GM19025 (cell line): ENCODE data around the gene TNS1.

Source experiments
- ATAC-seq: cut with Tn5 transposase; IDR thresholded peaks from one replicate; pipeline ENCODE4 v1.9.1; 2021; ENCODE audit warnings: mild to moderate bottlenecking, low read depth, moderate library complexity; ENCODE audit not compliant: unreplicated experiment

TNS1 gene

GRCh38 chr2:217902379-217903141 lies 100.2 kb downstream of the TNS1 start:
- ATAC-seq: no peak

GRCh38 chr2:217901835-217902378 lies 100.9 kb downstream of the TNS1 start:
- no peak for ATAC-seq

- no peak for ATAC-seq
Observed at GRCh38 chr2:217901400-217901799, 101.4 kb downstream of the TNS1 start.

- ATAC-seq: no peak
Observed at GRCh38 chr2:217900780-217901360, 101.9 kb downstream of the TNS1 start.

GRCh38 chr2:217900010-217900779 lies 102.6 kb downstream of the TNS1 start:
- ATAC-seq: no peak

GRCh38 chr2:217899231-217900009 lies 103.4 kb downstream of the TNS1 start:
- ATAC-seq: no peak

GRCh38 chr2:217897816-217898806 lies 104.7 kb downstream of the TNS1 start:
- no peak for ATAC-seq

- ATAC-seq: no peak
Observed at GRCh38 chr2:217897091-217897715, 105.6 kb downstream of the TNS1 start.

- no peak for ATAC-seq
Observed at GRCh38 chr2:217895070-217895635, 107.6 kb downstream of the TNS1 start.

- no peak for ATAC-seq
Observed at GRCh38 chr2:217893440-217893839, 109.4 kb downstream of the TNS1 start.

GRCh38 chr2:217892560-217892959 lies 110.2 kb downstream of the TNS1 start:
- ATAC-seq: no peak

GRCh38 chr2:217890445-217890844 lies 112.3 kb downstream of the TNS1 start:
- no peak for ATAC-seq

GRCh38 chr2:217889656-217890055 lies 113.1 kb downstream of the TNS1 start:
- ATAC-seq: no peak

GRCh38 chr2:217887841-217888701 lies 114.7 kb downstream of the TNS1 start:
- no peak for ATAC-seq

- no peak for ATAC-seq
Observed at GRCh38 chr2:217886720-217887309, 116.0 kb downstream of the TNS1 start.

GRCh38 chr2:217886091-217886490 lies 116.7 kb downstream of the TNS1 start:
- no peak for ATAC-seq

GRCh38 chr2:217884985-217885384 lies 117.8 kb downstream of the TNS1 start:
- no peak for ATAC-seq
